ENCODE measurements around the gene VAV1.
A peak's percentile ranks its signal among the peaks of the same experiment; 100 is the strongest.

The VAV1 gene

DNA sequence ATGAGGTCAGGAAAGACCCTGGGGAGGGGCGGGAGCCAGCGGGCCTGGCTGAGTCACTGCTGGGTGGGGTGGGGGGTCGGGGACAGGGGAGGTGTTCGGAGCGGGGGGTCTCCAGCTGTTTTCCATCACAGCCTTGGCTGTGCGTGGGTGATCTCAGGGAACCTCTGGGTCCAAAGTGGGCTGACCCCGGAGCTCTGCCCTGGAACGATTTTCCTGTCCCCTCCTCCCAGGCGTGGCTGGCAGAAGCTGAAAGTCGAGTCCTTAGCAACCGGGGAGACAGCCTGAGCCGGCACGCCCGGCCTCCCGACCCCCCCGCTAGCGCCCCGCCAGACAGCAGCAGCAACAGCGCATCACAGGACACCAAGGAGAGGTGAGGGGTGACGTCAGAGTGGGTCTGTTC is 22.4 kb upstream of the VAV1 start:
- no peaks in the 10 kb centered on the region for H3K9me3 ChIP-seq (ENCODE audit: insufficient read depth, low read length)
- H3K36me3 ChIP-seq (ENCODE audit: low read length), result no peaks in the 10 kb centered on the region; the same call in 1 of the 2 replicates

DNA sequence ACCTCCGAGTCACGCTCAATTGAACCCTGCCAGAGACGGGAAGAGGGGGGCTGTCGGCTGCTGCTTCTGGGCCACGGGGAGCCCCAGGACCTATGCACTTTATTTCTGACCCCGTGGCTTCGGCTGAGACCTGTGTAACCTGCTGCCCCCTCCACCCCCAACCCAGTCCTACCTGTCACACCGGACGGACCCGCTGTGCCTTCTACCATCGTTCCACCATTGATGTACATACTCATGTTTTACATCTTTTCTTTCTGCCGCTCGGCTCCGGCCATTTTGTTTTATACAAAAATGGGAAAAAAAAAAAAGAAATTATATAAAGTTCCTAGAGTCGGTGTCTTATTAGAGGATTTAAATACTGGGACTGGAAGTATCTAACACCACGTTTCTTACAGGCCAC is 21.3 kb upstream of the VAV1 start:
- Histone ChIP-seq H3K27ac (ENCODE audit: low read depth, low read length) (no peak overlapping the region), H3K36me3 (ENCODE audit: low read length) (no peaks in the 10 kb centered on the region; the same call in 1 of the 2 replicates), H2AFZ (ENCODE audit: low read depth, low read length, severe bottlenecking) (no peak overlapping the region), H3K4me2 (ENCODE audit: low read depth, low read length, poor library complexity, severe bottlenecking) (no peak overlapping the region), H3K9me3 (ENCODE audit: insufficient read depth, low read length) (no peaks in the 10 kb centered on the region), H4K20me1 (ENCODE audit: low read depth, low read length) (no peaks in the 10 kb centered on the region), H3K4me3 (ENCODE audit: insufficient read depth, low read length, poor library complexity, severe bottlenecking) (no peak overlapping the region), H3F3A (ENCODE audit: insufficient read depth) (no peaks in the 10 kb centered on the region), H3K79me2 (ENCODE audit: insufficient read depth, low read length) (no peaks in the 10 kb centered on the region), H3K9me2 (replicated peaks; ENCODE audit: insufficient read depth, low read length) (no peaks in the 10 kb centered on the region), H3K27me3 (ENCODE audit: low read length) (no peaks in the 10 kb centered on the region), H3K9ac (ENCODE audit: low read length) (no peak overlapping the region)
- TF ChIP-seq, protein P1, sequence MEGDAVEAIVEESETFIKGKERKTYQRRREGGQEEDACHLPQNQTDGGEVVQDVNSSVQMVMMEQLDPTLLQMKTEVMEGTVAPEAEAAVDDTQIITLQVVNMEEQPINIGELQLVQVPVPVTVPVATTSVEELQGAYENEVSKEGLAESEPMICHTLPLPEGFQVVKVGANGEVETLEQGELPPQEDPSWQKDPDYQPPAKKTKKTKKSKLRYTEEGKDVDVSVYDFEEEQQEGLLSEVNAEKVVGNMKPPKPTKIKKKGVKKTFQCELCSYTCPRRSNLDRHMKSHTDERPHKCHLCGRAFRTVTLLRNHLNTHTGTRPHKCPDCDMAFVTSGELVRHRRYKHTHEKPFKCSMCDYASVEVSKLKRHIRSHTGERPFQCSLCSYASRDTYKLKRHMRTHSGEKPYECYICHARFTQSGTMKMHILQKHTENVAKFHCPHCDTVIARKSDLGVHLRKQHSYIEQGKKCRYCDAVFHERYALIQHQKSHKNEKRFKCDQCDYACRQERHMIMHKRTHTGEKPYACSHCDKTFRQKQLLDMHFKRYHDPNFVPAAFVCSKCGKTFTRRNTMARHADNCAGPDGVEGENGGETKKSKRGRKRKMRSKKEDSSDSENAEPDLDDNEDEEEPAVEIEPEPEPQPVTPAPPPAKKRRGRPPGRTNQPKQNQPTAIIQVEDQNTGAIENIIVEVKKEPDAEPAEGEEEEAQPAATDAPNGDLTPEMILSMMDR (IDR thresholded peaks at IDR 0.05; ENCODE audit: insufficient read depth, low read length, poor library complexity, severe bottlenecking), result no peak
- TF ChIP-seq EZH2phosphoT487 (conservative IDR thresholded peaks at IDR 0.05; ENCODE audit: low read length), result no peak

More for the DNA sequence above, 22.4 kb upstream of the VAV1 start:
- TF ChIP-seq, protein P1 (IDR thresholded peaks at IDR 0.05; ENCODE audit: insufficient read depth, low read length, poor library complexity, severe bottlenecking), result no peak
- no peak for TF ChIP-seq EZH2phosphoT487 (conservative IDR thresholded peaks at IDR 0.05; ENCODE audit: low read length)
- Histone ChIP-seq H3K4me2 (ENCODE audit: low read depth, low read length, poor library complexity, severe bottlenecking) (no peak overlapping the region), H3K9ac (ENCODE audit: low read length) (no peak overlapping the region), H2AFZ (ENCODE audit: low read depth, low read length, severe bottlenecking) (no peak overlapping the region), H3K79me2 (ENCODE audit: insufficient read depth, low read length) (no peaks in the 10 kb centered on the region), H4K20me1 (ENCODE audit: low read depth, low read length) (no peaks in the 10 kb centered on the region), H3F3A (ENCODE audit: insufficient read depth) (no peaks in the 10 kb centered on the region), H3K27me3 (ENCODE audit: low read length) (no peaks in the 10 kb centered on the region), H3K9me2 (replicated peaks; ENCODE audit: insufficient read depth, low read length) (no peaks in the 10 kb centered on the region), H3K27ac (ENCODE audit: low read depth, low read length) (no peak overlapping the region), H3K4me3 (ENCODE audit: insufficient read depth, low read length, poor library complexity, severe bottlenecking) (no peak overlapping the region)

DNA sequence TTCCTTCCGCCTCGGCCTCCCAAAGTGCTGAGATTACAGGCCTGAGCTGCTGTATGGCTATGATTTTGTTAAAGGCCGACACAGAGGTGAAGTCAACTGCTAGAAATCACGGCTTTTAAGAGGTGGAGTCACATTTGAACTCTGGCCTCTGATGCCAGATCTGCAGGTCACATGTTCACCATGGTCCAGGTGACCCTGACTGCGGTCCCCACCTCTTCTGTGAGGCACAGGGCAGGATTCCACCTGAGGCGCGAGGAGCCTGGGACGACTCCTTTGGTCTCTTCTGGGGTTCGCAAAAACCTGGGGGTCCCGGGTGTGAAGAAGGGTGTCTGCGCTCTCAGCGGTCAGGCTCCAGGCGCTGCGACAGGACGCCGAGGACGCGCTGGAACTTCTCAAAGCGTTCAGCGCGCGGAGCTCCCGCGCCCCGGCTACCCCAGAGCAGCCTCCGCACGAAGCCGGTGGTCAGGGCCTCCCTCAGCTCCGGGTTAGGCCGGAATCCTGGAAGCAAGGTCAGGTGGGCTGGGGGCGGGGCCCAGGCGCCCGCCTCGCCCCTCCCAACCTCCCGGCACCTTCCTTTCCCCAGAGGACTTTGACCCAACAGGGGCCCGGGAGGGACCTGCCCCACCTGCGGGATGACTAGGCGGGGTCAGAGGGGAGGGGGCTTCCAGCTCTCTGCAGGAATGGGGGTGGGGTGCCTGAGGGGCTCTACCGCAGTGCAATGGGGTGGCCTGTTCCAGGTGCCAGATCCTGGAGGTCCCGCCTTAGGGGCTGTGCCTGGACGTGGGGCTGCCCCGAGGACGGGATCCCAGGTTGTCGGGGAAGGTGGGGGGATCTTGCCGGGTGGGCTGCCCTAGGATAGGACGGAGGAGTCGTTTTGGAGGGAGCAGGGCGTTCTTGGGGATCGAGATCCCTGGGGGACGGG is 20.0 kb upstream of the VAV1 start:
- no peaks in the 10 kb centered on the region for H4K20me1 ChIP-seq (ENCODE audit: low read depth, low read length)
- peak overlapping the region; percentile 43 for H3K9ac ChIP-seq (ENCODE audit: low read length)
- H3K9me2 ChIP-seq (replicated peaks; ENCODE audit: insufficient read depth, low read length), result no peaks in the 10 kb centered on the region
- peak overlapping the region; percentile 59 for H3K4me2 ChIP-seq (ENCODE audit: low read depth, low read length, poor library complexity, severe bottlenecking)
- H3F3A ChIP-seq (ENCODE audit: insufficient read depth), result 0 out of 2 replicates have a peak, but pooled peaks cover 3% of the 10 kb centered on the region
- H3K27ac ChIP-seq (ENCODE audit: low read depth, low read length), result no peak overlapping the region
- no peaks in the 10 kb centered on the region for H3K9me3 ChIP-seq (ENCODE audit: insufficient read depth, low read length)
- H3K4me3 ChIP-seq (ENCODE audit: insufficient read depth, low read length, poor library complexity, severe bottlenecking), result no peak overlapping the region
- H2AFZ ChIP-seq (ENCODE audit: low read depth, low read length, severe bottlenecking), result peak overlapping the region; percentile 89
- TF ChIP-seq, protein P1 (IDR thresholded peaks at IDR 0.05; ENCODE audit: insufficient read depth, low read length, poor library complexity, severe bottlenecking), result no peak
- no peak for TF ChIP-seq EZH2phosphoT487 (conservative IDR thresholded peaks at IDR 0.05; ENCODE audit: low read length)
- H3K27me3 ChIP-seq (ENCODE audit: low read length), result no peaks in the 10 kb centered on the region
- H3K36me3 ChIP-seq (ENCODE audit: low read length), result no peaks in the 10 kb centered on the region; the same call in 1 of the 2 replicates
- H3K79me2 ChIP-seq (ENCODE audit: insufficient read depth, low read length), result no peaks in the 10 kb centered on the region

All from SU-DHL-6 (cell line).